ENCODE measurements around the gene HEG1. TPM values are rescaled to one million over a fixed set of nuclear protein-coding genes. Genes with fewer than 3 reads are reported as not detected.

HEG1 gene
- total and polyA plus RNA-seq, 2 experiments from 2014 or later, result 1.8 to 8.8 TPM

DNA sequence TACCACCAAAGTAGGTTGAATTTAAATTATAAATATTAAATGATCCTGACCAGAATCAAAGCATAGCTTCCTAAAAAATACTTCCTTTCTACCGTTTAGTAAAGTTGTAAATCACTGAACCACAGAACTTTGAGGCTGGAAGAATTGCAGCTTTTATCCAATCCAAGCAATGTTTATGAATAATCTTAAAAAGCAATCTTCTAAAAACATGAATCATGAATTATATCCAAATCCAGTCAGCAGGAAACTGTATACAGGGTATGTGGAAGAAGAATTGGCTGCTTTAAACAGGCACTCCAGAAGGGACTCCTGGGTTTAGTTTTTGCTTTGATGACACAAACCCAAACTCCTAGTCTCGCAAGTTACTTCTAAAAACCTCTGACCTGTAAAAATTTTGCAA lies 30.2 kb downstream of the HEG1 start:
- no peaks in the 10 kb centered on the region for H3K79me2 ChIP-seq (replicated peaks; ENCODE audit: insufficient read depth)
- no peaks in the 10 kb centered on the region for H3K36me3 ChIP-seq (ENCODE audit: insufficient read depth)
- TF ChIP-seq JUNB (IDR thresholded peaks at IDR 0.05; ENCODE audit: unreplicated experiment) (no peak), ZNF331 (CRISPR knock-in tag; IDR thresholded peaks at IDR 0.05; ENCODE audit: low read depth) (no peak), ZNF114 (CRISPR knock-in tag; IDR thresholded peaks at IDR 0.05) (no peak), CREB1 (CRISPR knock-in tag; IDR thresholded peaks at IDR 0.05; ENCODE audit: low read depth) (no peak), POLR2AphosphoS5 (IDR thresholded peaks at IDR 0.05; ENCODE audit: low read depth) (no peak), EZH2phosphoT487 (IDR thresholded peaks at IDR 0.05; ENCODE audit: unreplicated experiment) (no peak), STAT1 (IDR thresholded peaks at IDR 0.05; ENCODE audit: unreplicated experiment) (no peak), NANOG (IDR thresholded peaks at IDR 0.05; ENCODE audit: borderline replicate concordance) (no peak), EZH2 (IDR thresholded peaks at IDR 0.05; ENCODE audit: low read depth, unreplicated experiment) (no peak)
- TF ChIP-seq, protein P1, sequence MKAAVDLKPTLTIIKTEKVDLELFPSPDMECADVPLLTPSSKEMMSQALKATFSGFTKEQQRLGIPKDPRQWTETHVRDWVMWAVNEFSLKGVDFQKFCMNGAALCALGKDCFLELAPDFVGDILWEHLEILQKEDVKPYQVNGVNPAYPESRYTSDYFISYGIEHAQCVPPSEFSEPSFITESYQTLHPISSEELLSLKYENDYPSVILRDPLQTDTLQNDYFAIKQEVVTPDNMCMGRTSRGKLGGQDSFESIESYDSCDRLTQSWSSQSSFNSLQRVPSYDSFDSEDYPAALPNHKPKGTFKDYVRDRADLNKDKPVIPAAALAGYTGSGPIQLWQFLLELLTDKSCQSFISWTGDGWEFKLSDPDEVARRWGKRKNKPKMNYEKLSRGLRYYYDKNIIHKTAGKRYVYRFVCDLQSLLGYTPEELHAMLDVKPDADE (IDR thresholded peaks at IDR 0.05), result no peak
- TF ChIP-seq, protein P2, sequence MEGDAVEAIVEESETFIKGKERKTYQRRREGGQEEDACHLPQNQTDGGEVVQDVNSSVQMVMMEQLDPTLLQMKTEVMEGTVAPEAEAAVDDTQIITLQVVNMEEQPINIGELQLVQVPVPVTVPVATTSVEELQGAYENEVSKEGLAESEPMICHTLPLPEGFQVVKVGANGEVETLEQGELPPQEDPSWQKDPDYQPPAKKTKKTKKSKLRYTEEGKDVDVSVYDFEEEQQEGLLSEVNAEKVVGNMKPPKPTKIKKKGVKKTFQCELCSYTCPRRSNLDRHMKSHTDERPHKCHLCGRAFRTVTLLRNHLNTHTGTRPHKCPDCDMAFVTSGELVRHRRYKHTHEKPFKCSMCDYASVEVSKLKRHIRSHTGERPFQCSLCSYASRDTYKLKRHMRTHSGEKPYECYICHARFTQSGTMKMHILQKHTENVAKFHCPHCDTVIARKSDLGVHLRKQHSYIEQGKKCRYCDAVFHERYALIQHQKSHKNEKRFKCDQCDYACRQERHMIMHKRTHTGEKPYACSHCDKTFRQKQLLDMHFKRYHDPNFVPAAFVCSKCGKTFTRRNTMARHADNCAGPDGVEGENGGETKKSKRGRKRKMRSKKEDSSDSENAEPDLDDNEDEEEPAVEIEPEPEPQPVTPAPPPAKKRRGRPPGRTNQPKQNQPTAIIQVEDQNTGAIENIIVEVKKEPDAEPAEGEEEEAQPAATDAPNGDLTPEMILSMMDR (conservative IDR thresholded peaks at IDR 0.05; ENCODE audit: low read depth in 2 of 2), result no peak
- TF ChIP-seq, protein P3, sequence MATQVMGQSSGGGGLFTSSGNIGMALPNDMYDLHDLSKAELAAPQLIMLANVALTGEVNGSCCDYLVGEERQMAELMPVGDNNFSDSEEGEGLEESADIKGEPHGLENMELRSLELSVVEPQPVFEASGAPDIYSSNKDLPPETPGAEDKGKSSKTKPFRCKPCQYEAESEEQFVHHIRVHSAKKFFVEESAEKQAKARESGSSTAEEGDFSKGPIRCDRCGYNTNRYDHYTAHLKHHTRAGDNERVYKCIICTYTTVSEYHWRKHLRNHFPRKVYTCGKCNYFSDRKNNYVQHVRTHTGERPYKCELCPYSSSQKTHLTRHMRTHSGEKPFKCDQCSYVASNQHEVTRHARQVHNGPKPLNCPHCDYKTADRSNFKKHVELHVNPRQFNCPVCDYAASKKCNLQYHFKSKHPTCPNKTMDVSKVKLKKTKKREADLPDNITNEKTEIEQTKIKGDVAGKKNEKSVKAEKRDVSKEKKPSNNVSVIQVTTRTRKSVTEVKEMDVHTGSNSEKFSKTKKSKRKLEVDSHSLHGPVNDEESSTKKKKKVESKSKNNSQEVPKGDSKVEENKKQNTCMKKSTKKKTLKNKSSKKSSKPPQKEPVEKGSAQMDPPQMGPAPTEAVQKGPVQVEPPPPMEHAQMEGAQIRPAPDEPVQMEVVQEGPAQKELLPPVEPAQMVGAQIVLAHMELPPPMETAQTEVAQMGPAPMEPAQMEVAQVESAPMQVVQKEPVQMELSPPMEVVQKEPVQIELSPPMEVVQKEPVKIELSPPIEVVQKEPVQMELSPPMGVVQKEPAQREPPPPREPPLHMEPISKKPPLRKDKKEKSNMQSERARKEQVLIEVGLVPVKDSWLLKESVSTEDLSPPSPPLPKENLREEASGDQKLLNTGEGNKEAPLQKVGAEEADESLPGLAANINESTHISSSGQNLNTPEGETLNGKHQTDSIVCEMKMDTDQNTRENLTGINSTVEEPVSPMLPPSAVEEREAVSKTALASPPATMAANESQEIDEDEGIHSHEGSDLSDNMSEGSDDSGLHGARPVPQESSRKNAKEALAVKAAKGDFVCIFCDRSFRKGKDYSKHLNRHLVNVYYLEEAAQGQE (IDR thresholded peaks at IDR 0.05; ENCODE audit: unreplicated experiment), result no peak
- TF ChIP-seq, protein P4, sequence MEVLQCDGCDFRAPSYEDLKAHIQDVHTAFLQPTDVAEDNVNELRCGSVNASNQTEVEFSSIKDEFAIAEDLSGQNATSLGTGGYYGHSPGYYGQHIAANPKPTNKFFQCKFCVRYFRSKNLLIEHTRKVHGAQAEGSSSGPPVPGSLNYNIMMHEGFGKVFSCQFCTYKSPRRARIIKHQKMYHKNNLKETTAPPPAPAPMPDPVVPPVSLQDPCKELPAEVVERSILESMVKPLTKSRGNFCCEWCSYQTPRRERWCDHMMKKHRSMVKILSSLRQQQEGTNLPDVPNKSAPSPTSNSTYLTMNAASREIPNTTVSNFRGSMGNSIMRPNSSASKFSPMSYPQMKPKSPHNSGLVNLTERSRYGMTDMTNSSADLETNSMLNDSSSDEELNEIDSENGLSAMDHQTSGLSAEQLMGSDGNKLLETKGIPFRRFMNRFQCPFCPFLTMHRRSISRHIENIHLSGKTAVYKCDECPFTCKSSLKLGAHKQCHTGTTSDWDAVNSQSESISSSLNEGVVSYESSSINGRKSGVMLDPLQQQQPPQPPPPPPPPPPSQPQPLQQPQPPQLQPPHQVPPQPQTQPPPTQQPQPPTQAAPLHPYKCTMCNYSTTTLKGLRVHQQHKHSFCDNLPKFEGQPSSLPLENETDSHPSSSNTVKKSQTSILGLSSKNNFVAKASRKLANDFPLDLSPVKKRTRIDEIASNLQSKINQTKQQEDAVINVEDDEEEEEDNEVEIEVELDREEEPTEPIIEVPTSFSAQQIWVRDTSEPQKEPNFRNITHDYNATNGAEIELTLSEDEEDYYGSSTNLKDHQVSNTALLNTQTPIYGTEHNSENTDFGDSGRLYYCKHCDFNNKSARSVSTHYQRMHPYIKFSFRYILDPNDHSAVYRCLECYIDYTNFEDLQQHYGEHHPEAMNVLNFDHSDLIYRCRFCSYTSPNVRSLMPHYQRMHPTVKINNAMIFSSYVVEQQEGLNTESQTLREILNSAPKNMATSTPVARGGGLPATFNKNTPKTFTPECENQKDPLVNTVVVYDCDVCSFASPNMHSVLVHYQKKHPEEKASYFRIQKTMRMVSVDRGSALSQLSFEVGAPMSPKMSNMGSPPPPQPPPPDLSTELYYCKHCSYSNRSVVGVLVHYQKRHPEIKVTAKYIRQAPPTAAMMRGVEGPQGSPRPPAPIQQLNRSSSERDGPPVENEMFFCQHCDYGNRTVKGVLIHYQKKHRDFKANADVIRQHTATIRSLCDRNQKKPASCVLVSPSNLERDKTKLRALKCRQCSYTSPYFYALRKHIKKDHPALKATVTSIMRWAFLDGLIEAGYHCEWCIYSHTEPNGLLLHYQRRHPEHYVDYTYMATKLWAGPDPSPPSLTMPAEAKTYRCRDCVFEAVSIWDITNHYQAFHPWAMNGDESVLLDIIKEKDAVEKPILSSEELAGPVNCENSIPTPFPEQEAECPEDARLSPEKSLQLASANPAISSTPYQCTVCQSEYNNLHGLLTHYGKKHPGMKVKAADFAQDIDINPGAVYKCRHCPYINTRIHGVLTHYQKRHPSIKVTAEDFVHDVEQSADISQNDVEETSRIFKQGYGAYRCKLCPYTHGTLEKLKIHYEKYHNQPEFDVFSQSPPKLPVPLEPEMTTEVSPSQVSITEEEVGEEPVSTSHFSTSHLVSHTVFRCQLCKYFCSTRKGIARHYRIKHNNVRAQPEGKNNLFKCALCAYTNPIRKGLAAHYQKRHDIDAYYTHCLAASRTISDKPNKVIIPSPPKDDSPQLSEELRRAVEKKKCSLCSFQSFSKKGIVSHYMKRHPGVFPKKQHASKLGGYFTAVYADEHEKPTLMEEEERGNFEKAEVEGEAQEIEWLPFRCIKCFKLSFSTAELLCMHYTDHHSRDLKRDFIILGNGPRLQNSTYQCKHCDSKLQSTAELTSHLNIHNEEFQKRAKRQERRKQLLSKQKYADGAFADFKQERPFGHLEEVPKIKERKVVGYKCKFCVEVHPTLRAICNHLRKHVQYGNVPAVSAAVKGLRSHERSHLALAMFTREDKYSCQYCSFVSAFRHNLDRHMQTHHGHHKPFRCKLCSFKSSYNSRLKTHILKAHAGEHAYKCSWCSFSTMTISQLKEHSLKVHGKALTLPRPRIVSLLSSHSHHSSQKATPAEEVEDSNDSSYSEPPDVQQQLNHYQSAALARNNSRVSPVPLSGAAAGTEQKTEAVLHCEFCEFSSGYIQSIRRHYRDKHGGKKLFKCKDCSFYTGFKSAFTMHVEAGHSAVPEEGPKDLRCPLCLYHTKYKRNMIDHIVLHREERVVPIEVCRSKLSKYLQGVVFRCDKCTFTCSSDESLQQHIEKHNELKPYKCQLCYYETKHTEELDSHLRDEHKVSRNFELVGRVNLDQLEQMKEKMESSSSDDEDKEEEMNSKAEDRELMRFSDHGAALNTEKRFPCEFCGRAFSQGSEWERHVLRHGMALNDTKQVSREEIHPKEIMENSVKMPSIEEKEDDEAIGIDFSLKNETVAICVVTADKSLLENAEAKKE (CRISPR knock-in tag; IDR thresholded peaks at IDR 0.05), result no peak
- H3K4me3 Mint-ChIP-seq, result no peak overlapping the region
- no peak overlapping the region for H2AFZ ChIP-seq
- no peak overlapping the region for H3K4me3 ChIP-seq
- no peaks in the 10 kb centered on the region for H3K4me1 ChIP-seq (ENCODE audit: insufficient read depth)
- DNase-seq (ENCODE audit: low spot score), result no peak
- H3K9me3 Mint-ChIP-seq, result no peaks in the 10 kb centered on the region
- no peak overlapping the region for H3K4me2 ChIP-seq
- no peaks in the 10 kb centered on the region for H3K27me3 ChIP-seq (ENCODE audit: insufficient read depth)
- H4K20me1 ChIP-seq (replicated peaks; ENCODE audit: insufficient read depth), result no peaks in the 10 kb centered on the region
- peaks cover 9% of the 10 kb centered on the region for H3K4me1 Mint-ChIP-seq
- ATAC-seq, result no peak
- no peaks in the 10 kb centered on the region for H3K27me3 Mint-ChIP-seq (ENCODE audit: insufficient read depth, low read depth, poor library complexity)
- H3K9me2 ChIP-seq (ENCODE audit: insufficient read depth), result peaks cover 14% of the 10 kb centered on the region
- H3K36me3 Mint-ChIP-seq (ENCODE audit: low read depth), result peaks cover 10% of the 10 kb centered on the region; the same call in 2 of the 3 replicates
- H3K27ac ChIP-seq (ENCODE audit: low read depth), result no peak overlapping the region
- no peaks in the 10 kb centered on the region for H3F3A ChIP-seq (replicated peaks; ENCODE audit: low read depth)
- no peak overlapping the region for H3K27ac Mint-ChIP-seq
